ENCODE results near the gene MAP2K1. TPM values are rescaled to one million over a fixed set of nuclear protein-coding genes. Genes with fewer than 3 reads are reported as not detected.

MAP2K1 gene
- total RNA-seq, 1 experiment from 2014 or later, result 56.8 TPM

DNA sequence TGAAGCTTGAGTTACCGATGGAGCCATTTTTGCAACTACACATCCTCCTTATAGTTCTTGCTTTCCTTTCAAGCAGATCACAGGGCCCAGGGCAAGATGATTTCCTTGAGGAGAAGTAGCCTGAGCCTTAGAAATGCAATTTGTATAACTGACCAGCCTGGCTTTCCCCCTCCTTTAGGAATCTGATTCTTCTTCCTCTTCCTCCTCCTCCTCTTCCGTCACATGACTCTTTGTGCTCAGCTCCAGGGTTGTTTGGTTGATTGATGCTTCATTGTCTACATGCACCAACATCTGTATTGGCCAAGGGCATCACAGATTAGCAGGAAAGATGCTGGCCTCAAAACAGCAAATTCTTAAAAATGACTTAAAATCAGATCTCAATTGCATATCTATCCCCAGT is 107.5 kb downstream of the MAP2K1 start:
- no TSS peak for BruUV-seq (replicated peaks)
- ChIA-PET CTCF (interaction anchor here (0.6 kb wide), 1 partner anchor 1055 kb away, joined by 3 read pairs; no protein-coding TSS in a partner anchor), POLR2A (ENCODE audit: low non-redundant PET) (no interaction called here)
- TF ChIP-seq, protein P1, sequence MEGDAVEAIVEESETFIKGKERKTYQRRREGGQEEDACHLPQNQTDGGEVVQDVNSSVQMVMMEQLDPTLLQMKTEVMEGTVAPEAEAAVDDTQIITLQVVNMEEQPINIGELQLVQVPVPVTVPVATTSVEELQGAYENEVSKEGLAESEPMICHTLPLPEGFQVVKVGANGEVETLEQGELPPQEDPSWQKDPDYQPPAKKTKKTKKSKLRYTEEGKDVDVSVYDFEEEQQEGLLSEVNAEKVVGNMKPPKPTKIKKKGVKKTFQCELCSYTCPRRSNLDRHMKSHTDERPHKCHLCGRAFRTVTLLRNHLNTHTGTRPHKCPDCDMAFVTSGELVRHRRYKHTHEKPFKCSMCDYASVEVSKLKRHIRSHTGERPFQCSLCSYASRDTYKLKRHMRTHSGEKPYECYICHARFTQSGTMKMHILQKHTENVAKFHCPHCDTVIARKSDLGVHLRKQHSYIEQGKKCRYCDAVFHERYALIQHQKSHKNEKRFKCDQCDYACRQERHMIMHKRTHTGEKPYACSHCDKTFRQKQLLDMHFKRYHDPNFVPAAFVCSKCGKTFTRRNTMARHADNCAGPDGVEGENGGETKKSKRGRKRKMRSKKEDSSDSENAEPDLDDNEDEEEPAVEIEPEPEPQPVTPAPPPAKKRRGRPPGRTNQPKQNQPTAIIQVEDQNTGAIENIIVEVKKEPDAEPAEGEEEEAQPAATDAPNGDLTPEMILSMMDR (conservative IDR thresholded peaks at IDR 0.05; ENCODE audit: low read depth, low read length), result no peak
- no peak for TF ChIP-seq EZH2 (IDR thresholded peaks at IDR 0.05; ENCODE audit: borderline replicate concordance, low read depth, low read length, poor library complexity, severe bottlenecking)
- Histone ChIP-seq H3K4me3 (ENCODE audit: low read depth, low read length, poor library complexity, severe bottlenecking) (no peak overlapping the region), H3K4me1 (ENCODE audit: insufficient read depth, low read length, poor library complexity, severe bottlenecking) (peaks cover 5% of the 10 kb centered on the region), H3K9me3 (ENCODE audit: low read depth, low read length, poor library complexity, severe bottlenecking) (no peaks in the 10 kb centered on the region), H3K36me3 (ENCODE audit: insufficient read depth, low read length, poor library complexity, severe bottlenecking) (peaks cover 56% of the 10 kb centered on the region), H3K27ac (ENCODE audit: low read depth, low read length, poor library complexity, severe bottlenecking) (no peak overlapping the region), H3K27me3 (replicated peaks; ENCODE audit: insufficient read depth, low read depth, low read length, poor library complexity) (no peaks in the 10 kb centered on the region)
- DNase-seq (ENCODE audit: low spot score), result no peak
- intact Hi-C loops (cut with micrococcal nuclease; ENCODE audit: unreplicated experiment), result no loop called here

DNA sequence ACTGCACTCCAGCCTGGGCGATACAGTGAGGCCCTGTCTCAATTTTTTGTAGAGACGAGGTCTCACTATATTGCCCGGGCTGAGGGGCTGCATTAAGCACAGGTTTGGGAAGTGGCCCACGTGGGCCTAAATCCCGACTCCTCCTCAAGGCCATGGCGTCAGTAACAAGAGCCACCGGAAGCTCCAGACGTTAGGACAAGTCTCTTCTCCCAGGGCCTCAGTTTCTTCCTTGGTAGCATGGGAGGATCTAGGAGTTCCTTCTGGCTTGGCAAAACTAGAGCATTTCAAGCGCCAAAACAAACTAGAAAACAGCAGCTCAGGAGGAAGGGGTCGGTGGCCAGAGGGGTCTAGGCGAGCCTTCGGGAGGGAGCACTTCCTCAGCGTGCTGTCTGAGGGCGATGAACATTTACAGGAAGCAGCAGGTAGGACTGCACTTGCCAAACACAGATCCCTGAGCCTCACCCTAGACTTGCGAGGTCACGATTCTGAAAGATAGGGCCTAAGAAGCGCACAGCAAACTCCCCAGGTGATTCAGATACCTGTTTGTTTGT is 110.3 kb downstream of the MAP2K1 start:
- TF ChIP-seq, protein P1 (conservative IDR thresholded peaks at IDR 0.05; ENCODE audit: low read depth, low read length), result no peak
- no peak for TF ChIP-seq EZH2 (IDR thresholded peaks at IDR 0.05; ENCODE audit: borderline replicate concordance, low read depth, low read length, poor library complexity, severe bottlenecking)
- Histone ChIP-seq H3K9me3 (ENCODE audit: low read depth, low read length, poor library complexity, severe bottlenecking) (no peaks in the 10 kb centered on the region), H3K27me3 (replicated peaks; ENCODE audit: insufficient read depth, low read depth, low read length, poor library complexity) (no peaks in the 10 kb centered on the region), H3K4me1 (ENCODE audit: insufficient read depth, low read length, poor library complexity, severe bottlenecking) (peaks cover 10% of the 10 kb centered on the region), H3K36me3 (ENCODE audit: insufficient read depth, low read length, poor library complexity, severe bottlenecking) (peaks cover 65% of the 10 kb centered on the region), H3K27ac (ENCODE audit: low read depth, low read length, poor library complexity, severe bottlenecking) (peak overlapping the region; percentile 83), H3K4me3 (ENCODE audit: low read depth, low read length, poor library complexity, severe bottlenecking) (peak overlapping the region; percentile 75)
- no peak for DNase-seq (ENCODE audit: low spot score)
- no TSS peak for BruUV-seq (replicated peaks)
- ChIA-PET CTCF (interaction anchor here (2.4 kb wide), 1 partner anchor 110 kb away, joined by 24 read pairs; the partner anchor contains the start of gene MAP2K1), POLR2A (ENCODE audit: low non-redundant PET) (interaction anchor here (0.6 kb wide), 1 partner anchor 160 kb away, joined by 10 read pairs; no protein-coding TSS in a partner anchor)
- intact Hi-C loops (cut with micrococcal nuclease; ENCODE audit: unreplicated experiment), result loop anchor here (2.0 to 5.0 kb wide), 3 partner anchors 110 to 245 kb away; partner anchors contain the start of genes MAP2K1, MEGF11 and TIPIN

DNA sequence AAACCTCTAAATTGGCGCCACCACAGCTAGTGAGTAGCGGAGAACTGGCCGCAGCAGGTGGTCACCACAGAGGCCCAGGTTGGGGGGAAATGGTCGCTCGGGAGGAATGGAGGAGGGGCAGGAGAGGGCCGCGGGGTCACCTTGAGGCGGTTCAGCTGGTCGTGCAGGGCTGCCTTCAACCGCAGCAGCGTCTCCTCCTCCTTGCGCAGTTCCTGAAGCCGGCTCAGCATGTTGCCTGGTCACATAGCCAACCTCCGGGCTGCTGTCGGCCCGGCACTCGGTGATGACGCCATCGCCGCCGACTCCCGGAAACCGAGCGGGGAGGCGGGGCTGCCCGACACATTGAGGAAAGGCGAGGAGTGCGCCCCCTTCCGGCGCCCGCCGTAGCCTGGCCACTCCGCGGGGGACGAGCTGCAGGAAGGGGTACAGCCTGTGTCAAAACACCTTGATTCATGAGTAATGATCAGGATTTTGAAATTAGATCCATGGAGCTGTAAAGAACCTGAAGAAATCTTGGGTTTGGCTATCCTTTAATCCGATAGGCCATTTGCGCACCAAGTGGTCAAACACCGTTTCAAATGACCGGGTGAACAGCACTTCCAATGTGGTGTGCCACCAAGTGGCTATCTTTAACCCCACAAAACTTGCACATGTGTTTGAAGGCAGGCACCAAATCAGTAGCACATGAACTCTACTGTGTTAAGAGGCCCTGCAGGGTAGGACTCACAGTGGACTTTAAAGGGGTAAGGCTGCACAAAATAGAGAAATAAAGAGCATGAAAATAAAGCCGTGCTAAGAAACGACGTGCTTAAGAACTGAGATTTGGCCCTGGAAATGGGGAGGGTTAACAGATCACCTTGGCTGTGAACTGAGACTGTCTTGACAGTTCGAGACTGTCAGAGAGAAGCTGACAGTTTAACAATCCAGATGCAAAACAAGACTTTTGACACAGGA is 111.1 kb downstream of the MAP2K1 start, which contains the start of gene SNAPC5:
SNAPC5 (minus strand) TSS at position 261 of the 954 bp plus-strand sequence; CDS start at position 230, 31 bp downstream.
- Histone ChIP-seq H3K27me3 (replicated peaks; ENCODE audit: insufficient read depth, low read depth, low read length, poor library complexity) (no peaks in the 10 kb centered on the region), H3K4me1 (ENCODE audit: insufficient read depth, low read length, poor library complexity, severe bottlenecking) (peaks cover 15% of the 10 kb centered on the region), H3K27ac (ENCODE audit: low read depth, low read length, poor library complexity, severe bottlenecking) (peak within 1 kb of the TSS; percentile 83), H3K36me3 (ENCODE audit: insufficient read depth, low read length, poor library complexity, severe bottlenecking) (peaks cover 65% of the 10 kb centered on the region), H3K9me3 (ENCODE audit: low read depth, low read length, poor library complexity, severe bottlenecking) (no peaks in the 10 kb centered on the region), H3K4me3 (ENCODE audit: low read depth, low read length, poor library complexity, severe bottlenecking) (peak within 1 kb of the TSS; percentile 75)
- DNase-seq (ENCODE audit: low spot score), result peak; percentile 98
- POLR2A ChIA-PET (ENCODE audit: low non-redundant PET), result interaction anchor here (0.6 kb wide), 1 partner anchor 1807 kb away, joined by 3 read pairs; no protein-coding TSS in a partner anchor
- BruUV-seq (replicated peaks), result no TSS peak
- CTCF ChIA-PET, result interaction anchor here (0.5 to 2.4 kb wide), 3 partner anchors 111 to 205 kb away, joined by 3 to 24 read pairs (median 3); partner anchors contain the start of gene MAP2K1
- no peak for TF ChIP-seq EZH2 (IDR thresholded peaks at IDR 0.05; ENCODE audit: borderline replicate concordance, low read depth, low read length, poor library complexity, severe bottlenecking)
- TF ChIP-seq, protein P1 (conservative IDR thresholded peaks at IDR 0.05; ENCODE audit: low read depth, low read length), result peak; percentile 100
- intact Hi-C loops (cut with micrococcal nuclease; ENCODE audit: unreplicated experiment), result loop anchor here (2.0 to 5.0 kb wide), 3 partner anchors 111 to 245 kb away; partner anchors contain the start of genes MAP2K1, MEGF11 and TIPIN

All from A673 (cell line).